SKM-1 (cell line): ENCODE results near the gene ARHGAP20.

Experiments
- DNase-seq: peaks from one replicate; lab custom pipeline; 2025; ENCODE audit not compliant: unreplicated experiment; lab: John Stamatoyannopoulos, UW

ARHGAP20 gene

DNA sequence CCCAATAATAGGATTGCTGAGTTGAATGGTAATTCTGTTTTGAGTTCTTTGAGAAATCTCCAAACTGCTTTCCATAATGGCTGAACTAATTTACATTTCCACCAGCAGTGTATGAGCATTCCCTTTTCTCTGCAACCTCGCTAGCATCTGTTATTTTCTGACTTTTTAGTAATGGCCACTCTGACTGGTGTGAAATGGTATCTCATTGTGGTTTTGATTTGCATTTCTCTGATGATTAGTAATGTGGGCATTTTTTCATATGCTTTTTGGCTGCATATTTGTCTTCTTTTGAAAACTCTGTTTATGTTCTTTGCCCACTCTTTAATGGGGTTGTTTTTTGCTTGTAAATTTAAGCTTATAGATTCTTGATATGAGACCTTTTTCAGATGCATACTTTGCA lies 185.1 kb downstream of the ARHGAP20 start:
- DNase-seq = no peak
